ENCODE results near the gene TAF4B. TPM values are rescaled to one million over a fixed set of nuclear protein-coding genes. Genes with fewer than 3 reads are reported as not detected.

Gene TAF4B
- total and polyA plus RNA-seq, 4 donors, result 1.6 to 5.9 (median 2.4) TPM

GRCh38 chr18:26429535-26430226 is 203.4 kb downstream of the TAF4B start:
- H3K9ac ChIP-seq (ENCODE audit: insufficient read depth in 1 of 2, low read length in 2 of 2), result no peak overlapping the region
- no peaks in the 10 kb centered on the region for H3K4me1 ChIP-seq (ENCODE audit: control insufficient read depth in 5 of 5, insufficient read depth in 5 of 5, low read length in 5 of 5)
- DNase-seq (peak in 2 of 3 donors; percentile 28 to 56), ATAC-seq (ENCODE audit: insufficient read depth, low FRiP score) (peak; percentile 75)
- H3K27me3 ChIP-seq (ENCODE audit: control insufficient read depth in 3 of 3, insufficient read depth in 3 of 3, low read length in 2 of 3), result no peaks in the 10 kb centered on the region
- no peaks in the 10 kb centered on the region for H3K36me3 ChIP-seq (ENCODE audit: control insufficient read depth in 4 of 4, insufficient read depth in 4 of 4, low read length in 4 of 4)
- no peak overlapping the region for H3K27ac ChIP-seq (ENCODE audit: low read depth in 1 of 2, low read length in 1 of 2)
- WGBS, 2 donors, result 57 to 66% methylated on average over 5 of the region's 5 CpGs
- no peak for TF ChIP-seq CTCF (IDR thresholded peaks at IDR 0.05; ENCODE audit: control extremely low read depth, extremely low read depth)
- no peak overlapping the region for H3K4me3 ChIP-seq
- H3K9me3 ChIP-seq (ENCODE audit: control insufficient read depth in 4 of 4, insufficient read depth in 3 of 4, low read length in 3 of 4), result no peaks in the 10 kb centered on the region

GRCh38 chr18:26432651-26433424 is 206.6 kb downstream of the TAF4B start:
- Histone ChIP-seq H3K9me3 (ENCODE audit: control insufficient read depth in 4 of 4, insufficient read depth in 3 of 4, low read length in 3 of 4) (no peaks in the 10 kb centered on the region), H3K4me1 (ENCODE audit: control insufficient read depth in 5 of 5, insufficient read depth in 5 of 5, low read length in 5 of 5) (peaks cover 0 to 3% (median 0%) of the 10 kb centered on the region in 5 donors), H3K4me3 (no peak overlapping the region), H3K27me3 (ENCODE audit: control insufficient read depth in 3 of 3, insufficient read depth in 3 of 3, low read length in 2 of 3) (no peaks in the 10 kb centered on the region), H3K27ac (ENCODE audit: low read depth in 1 of 2, low read length in 1 of 2) (no peak overlapping the region), H3K9ac (ENCODE audit: insufficient read depth in 1 of 2, low read length in 2 of 2) (no peak overlapping the region), H3K36me3 (ENCODE audit: control insufficient read depth in 4 of 4, insufficient read depth in 4 of 4, low read length in 4 of 4) (no peaks in the 10 kb centered on the region)
- WGBS, 2 donors, result 79 to 92% methylated on average over 5 of the region's 5 CpGs
- ATAC-seq (ENCODE audit: insufficient read depth, low FRiP score), result no peak
- TF ChIP-seq CTCF (IDR thresholded peaks at IDR 0.05; ENCODE audit: control extremely low read depth, extremely low read depth), result no peak
- no peak for DNase-seq

- Histone ChIP-seq H3K4me1 (ENCODE audit: control insufficient read depth in 5 of 5, insufficient read depth in 5 of 5, low read length in 5 of 5) (peaks cover 0 to 3% (median 0%) of the 10 kb centered on the region in 5 donors), H3K27ac (ENCODE audit: low read depth in 1 of 2, low read length in 1 of 2) (no peak overlapping the region), H3K4me3 (no peak overlapping the region), H3K9me3 (ENCODE audit: control insufficient read depth in 4 of 4, insufficient read depth in 3 of 4, low read length in 3 of 4) (no peaks in the 10 kb centered on the region), H3K9ac (ENCODE audit: insufficient read depth in 1 of 2, low read length in 2 of 2) (no peak overlapping the region), H3K27me3 (ENCODE audit: control insufficient read depth in 3 of 3, insufficient read depth in 3 of 3, low read length in 2 of 3) (no peaks in the 10 kb centered on the region), H3K36me3 (ENCODE audit: control insufficient read depth in 4 of 4, insufficient read depth in 4 of 4, low read length in 4 of 4) (no peaks in the 10 kb centered on the region)
- DNase-seq, result no peak
- TF ChIP-seq CTCF (IDR thresholded peaks at IDR 0.05; ENCODE audit: control extremely low read depth, extremely low read depth), result no peak
- 82 to 90% methylated on average over 2 of the region's 2 CpGs for WGBS, 2 donors
- ATAC-seq (ENCODE audit: insufficient read depth, low FRiP score), result no peak
Measured at GRCh38 chr18:26434887-26435286, 208.6 kb downstream of the TAF4B start.
